ENCODE measurements around the gene ZNF227.

DNA sequence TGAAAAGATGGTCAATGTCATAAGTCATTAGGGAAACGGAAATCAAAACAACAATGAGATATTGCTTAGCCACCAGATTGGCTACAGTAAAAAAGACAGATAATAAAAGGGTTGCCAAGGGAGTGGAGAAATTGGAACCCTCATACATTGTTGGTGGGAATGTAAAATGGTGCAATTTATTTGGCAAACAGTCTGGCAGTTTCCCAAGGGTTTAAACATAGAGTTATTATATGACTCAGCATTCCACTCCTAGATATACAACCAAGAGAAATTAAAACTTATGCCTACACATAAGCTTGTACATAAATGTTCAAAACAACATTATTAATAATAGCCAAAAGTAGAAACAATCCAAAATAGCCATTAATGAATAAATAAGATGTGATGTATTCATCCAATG is 9.9 kb upstream of the ZNF227 start:
- TF ChIP-seq, protein P1, sequence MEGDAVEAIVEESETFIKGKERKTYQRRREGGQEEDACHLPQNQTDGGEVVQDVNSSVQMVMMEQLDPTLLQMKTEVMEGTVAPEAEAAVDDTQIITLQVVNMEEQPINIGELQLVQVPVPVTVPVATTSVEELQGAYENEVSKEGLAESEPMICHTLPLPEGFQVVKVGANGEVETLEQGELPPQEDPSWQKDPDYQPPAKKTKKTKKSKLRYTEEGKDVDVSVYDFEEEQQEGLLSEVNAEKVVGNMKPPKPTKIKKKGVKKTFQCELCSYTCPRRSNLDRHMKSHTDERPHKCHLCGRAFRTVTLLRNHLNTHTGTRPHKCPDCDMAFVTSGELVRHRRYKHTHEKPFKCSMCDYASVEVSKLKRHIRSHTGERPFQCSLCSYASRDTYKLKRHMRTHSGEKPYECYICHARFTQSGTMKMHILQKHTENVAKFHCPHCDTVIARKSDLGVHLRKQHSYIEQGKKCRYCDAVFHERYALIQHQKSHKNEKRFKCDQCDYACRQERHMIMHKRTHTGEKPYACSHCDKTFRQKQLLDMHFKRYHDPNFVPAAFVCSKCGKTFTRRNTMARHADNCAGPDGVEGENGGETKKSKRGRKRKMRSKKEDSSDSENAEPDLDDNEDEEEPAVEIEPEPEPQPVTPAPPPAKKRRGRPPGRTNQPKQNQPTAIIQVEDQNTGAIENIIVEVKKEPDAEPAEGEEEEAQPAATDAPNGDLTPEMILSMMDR (IDR thresholded peaks at IDR 0.05; ENCODE audit: low read length), result no peak
- TF ChIP-seq EZH2 (IDR thresholded peaks at IDR 0.05; ENCODE audit: borderline replicate concordance, low read length), result no peak
